ENCODE measurements around the gene EVL.

EVL gene

DNA sequence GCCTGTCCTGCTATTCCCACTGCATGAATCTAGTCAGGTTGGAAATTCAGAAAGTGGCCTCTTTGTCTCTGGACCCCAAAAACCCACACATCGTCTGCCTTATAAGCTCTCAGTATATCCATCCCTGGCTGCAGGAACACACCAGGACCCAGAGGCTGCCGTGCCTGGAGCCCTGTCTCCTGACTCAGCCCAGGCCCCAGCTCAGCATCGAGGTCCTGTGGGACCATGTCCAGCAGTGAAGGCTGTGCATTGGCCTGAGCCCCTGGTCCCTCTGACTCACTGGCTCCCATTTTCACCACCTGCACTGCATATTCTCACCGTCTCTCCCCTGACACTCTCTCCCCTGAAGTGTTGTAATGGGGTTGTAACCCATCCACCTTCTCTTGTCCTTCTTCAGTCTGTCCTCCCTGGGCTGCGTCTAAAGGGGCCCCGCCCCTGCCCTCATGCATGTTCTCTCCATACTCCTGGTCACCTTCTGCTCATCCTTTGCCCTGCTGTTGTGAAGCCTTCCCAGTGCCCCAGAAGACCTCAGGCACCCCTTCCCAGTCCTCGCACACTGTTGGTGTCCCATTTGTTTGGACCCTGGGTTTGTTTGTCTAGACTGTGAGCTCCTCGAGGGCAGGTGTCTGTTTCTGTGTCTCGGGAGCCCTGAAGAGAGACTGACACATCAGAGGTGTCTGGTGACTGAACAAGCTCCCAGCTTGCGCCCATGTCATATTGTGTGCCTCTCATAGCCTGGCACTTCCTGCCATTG, 43.8 kb downstream of the EVL start:
- TF ChIP-seq ZNF274 (IDR thresholded peaks at IDR 0.05; ENCODE audit: low read depth, low read length) = no peak
- H3K4me3 ChIP-seq (ENCODE audit: low read length) = no peak overlapping the region

DNA sequence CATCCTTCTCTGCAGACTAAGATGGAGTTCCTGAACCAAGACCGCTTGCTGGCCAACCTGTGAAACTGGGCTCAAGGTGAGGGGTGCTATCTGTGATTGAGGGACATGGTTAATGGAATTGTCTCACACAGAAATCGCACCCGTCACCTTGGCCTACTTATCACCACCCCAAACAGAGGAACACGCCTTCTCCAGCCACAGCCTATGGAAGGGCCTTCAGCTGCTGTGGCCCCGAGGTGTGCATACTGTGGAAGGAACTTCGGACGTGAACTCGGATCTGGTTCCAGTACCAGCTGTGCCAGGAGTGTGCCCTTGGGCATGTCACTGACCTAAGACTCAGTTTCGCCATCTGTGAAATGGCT, 44.4 kb downstream of the EVL start:
- no peak overlapping the region for H3K4me3 ChIP-seq (ENCODE audit: low read length)
- TF ChIP-seq ZNF274 (IDR thresholded peaks at IDR 0.05; ENCODE audit: low read depth, low read length) = no peak

DNA sequence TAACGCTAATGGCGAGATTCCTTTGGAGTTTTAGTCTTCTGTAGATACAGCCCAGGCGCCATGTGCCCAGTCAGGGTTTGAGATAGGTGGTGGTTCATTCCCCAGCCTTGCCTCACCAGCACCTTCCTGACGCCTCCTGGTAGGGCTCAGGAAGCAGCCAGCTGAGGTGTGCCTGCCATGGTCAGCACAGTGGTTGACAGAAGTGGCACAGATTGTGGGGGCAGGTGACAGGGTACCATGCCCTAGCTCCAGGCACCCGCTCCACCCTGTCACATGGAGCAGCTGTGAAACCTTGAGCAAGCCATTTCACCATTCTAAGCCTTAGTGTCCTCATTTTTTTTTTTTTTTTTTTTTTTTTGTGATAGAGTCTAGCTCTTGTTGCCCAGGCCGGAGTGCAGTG, 45.6 kb downstream of the EVL start:
- no peak for TF ChIP-seq ZNF274 (IDR thresholded peaks at IDR 0.05; ENCODE audit: low read depth, low read length)

DNA sequence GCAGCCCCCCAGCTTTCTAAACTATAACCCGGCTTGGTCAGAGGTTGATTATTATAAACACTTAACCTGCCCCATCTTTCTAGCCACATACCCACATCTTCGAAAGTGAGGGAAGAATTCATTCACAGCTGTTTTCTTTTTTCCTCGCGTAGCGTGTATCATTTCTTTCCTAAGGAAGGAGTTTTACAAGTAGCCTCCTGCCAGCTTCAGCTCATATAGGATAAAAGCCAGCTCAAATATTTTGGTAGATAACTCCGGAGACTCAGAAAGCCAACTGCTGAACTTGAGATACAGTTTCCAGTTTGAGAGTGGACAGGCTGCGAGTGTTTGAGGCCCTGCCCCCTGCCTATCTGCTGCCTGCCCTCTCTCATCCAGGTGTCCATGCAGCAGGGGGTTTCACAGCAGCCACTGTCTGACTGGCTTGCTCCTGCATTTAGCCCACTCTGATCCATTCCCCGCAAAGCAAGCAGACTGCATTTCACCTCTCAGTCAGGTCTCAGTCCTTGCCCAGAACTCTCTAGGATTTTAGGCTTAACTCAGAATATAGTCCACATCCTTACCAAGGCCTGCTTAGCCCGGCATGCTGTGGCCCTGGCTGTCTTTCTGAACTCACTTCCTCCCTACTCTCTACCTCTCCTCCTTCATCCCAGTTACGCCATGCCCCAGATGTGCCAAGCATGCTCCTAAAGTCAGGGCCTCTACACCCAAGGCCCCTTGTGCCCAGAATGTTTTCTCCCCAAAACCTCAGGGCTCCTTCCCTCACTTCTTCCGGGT, 46.9 kb downstream of the EVL start:
- H3K4me3 ChIP-seq (ENCODE audit: low read length) = no peak overlapping the region
- TF ChIP-seq ZNF274 (IDR thresholded peaks at IDR 0.05; ENCODE audit: low read depth, low read length) = no peak

More for the DNA sequence above, 45.6 kb downstream of the EVL start:
- H3K4me3 ChIP-seq (ENCODE audit: low read length) = no peak overlapping the region

DNA sequence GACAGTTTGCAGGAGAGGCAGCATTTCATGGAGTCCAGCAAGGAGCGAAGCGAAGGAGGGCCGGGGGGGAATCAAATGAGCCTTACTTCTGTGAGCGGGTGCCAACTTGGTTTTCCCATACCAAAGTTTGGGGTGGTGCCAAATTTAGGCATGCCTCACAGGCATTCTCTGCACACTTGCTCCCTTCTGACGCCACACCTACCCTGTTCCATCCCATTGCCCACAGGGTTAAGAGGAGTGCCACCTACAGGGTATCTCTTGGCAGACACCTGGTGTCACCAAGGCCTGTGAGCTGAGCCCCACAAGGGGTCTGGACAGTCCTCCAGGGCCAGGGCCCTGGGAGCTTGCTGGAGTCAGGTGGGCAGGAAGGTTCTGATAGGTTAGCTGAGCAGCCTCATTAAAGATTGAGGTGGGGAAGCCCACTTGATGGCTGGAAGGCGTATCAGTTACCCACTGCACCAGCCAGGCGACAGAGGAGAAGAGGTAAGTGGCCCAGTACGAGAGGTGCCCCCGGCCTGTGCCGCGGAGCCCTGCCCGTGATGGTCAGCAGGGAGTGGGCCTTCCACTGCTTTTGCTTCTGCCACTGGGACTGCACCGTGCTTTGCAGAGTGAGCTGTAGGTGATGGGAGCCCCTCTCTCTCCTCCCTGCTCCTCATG, 49.0 kb downstream of the EVL start:
- no peak overlapping the region for H3K4me3 ChIP-seq (ENCODE audit: low read length)
- no peak for TF ChIP-seq ZNF274 (IDR thresholded peaks at IDR 0.05; ENCODE audit: low read depth, low read length)

DNA sequence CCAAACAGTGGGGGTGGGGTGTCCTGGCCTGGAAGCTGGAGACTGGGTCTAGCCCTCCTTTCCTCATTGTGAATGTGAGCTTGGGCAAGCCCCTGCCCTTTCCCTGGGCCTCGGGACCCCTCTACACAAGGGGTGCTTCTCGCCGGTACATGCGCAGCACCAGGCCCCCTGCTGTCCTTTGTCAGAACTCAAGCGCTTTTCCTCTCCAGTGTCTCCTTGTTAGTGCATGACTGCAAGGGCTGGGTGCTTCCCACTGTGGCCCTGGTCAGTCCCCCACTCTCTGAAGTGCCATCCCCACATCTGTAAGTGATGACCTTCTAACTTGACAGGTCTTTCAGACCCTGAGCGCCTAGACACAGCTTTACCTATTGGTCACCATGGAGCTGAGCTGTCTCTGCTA, 50.0 kb downstream of the EVL start:
- no peak overlapping the region for H3K4me3 ChIP-seq (ENCODE audit: low read length)
- TF ChIP-seq ZNF274 (IDR thresholded peaks at IDR 0.05; ENCODE audit: low read depth, low read length) = no peak

DNA sequence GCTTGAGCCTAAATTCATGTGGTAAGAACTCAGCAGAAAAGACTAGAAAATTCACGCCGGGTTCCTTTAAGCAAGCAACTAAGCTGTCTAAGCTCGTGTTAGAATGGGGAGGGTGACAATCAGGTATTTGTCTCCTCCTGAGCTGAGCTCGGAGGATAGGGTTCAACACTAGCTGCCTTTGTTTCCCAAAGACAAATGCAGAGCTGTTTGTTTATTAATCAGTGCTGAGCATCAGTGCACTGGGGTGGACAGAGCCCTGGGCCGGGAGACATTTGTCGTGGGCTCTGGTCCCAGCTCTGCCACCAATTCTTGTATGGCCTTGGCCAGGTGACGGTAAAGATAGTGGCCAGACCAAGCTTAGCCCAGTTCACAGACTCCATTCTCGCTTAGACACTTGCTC, 50.5 kb downstream of the EVL start:
- no peak overlapping the region for H3K4me3 ChIP-seq (ENCODE audit: low read length)
- no peak for TF ChIP-seq ZNF274 (IDR thresholded peaks at IDR 0.05; ENCODE audit: low read depth, low read length)

DNA sequence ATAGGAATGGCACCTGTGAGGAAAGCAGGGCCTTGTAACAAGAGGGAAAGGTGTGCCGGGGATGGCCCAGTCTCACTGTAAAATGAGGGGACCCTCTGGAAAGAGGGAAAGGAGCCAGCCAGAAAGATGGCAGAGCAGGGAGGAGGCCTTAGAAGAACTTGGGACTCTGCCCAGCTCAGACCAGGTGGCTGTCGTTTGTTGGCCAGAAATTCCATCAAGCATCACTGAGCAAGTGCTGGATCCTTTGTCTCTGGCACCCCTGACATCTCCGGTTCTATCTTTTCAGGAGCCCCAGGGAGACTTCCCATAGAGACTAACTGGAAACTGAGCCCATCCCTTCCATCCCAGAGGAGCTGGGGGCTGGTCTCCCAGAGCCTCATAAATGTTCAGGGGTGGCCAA, 50.9 kb downstream of the EVL start:
- no peak for TF ChIP-seq ZNF274 (IDR thresholded peaks at IDR 0.05; ENCODE audit: low read depth, low read length)

DNA sequence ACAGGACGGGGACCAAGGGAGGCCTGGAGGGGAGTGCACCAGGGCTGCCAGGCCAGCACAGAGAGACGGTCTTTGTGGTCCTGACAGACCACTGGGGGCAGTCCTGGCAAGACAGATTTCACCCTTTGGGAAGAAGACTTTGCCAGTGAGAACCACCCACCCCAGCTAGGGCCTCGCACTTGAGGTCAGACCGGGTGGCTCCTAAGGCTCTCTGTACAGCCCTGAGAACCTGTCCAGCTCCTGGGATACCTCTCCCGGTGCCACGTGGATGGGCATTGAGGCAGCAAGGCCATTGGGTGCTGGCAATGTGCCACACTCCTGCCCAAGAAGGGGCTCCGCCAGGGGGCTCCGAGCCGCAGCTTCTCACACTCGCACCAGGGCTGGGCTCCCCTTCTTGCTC, 51.8 kb downstream of the EVL start:
- TF ChIP-seq ZNF274 (IDR thresholded peaks at IDR 0.05; ENCODE audit: low read depth, low read length) = no peak

More for the DNA sequence above, 50.9 kb downstream of the EVL start:
- H3K4me3 ChIP-seq (ENCODE audit: low read length) = no peak overlapping the region

DNA sequence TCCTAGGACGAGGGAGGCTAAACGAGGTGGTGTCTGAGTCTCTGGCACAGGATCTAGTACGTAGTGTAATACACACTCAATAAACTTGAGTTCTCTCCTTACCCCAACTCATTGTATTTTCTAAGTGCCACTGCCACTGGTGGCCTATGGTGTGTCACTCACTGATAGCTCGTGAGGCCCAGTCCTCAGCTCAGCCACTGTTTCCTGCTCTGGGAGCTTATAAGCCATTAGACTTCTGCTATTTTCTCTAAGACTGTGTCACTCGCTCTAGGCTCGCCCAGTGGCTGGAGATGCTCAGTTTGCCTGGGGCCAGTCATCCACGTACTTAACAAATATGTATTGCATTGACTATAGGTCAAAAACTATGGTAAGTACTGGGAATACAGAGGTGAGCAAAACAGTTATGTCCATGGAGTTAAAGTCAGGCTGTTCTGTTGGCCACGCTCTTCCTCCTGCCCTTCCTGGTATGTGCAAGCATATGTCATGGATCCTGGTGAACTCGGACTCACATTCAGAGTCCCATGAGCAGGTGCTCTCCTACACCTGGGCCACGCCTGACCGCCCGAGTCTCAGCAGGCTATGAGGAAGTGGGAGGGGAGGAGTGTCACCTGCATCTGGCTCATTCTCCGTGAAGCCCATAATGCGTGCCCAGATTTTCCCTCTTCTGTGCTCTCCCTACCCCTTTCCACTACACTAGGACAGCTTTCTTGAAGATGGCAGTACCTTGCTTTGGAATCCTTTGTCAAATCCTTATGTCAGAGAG, 52.6 kb downstream of the EVL start:
- TF ChIP-seq ZNF274 (IDR thresholded peaks at IDR 0.05; ENCODE audit: low read depth, low read length) = no peak
- H3K4me3 ChIP-seq (ENCODE audit: low read length) = no peak overlapping the region

More for the DNA sequence above, 51.8 kb downstream of the EVL start:
- no peak overlapping the region for H3K4me3 ChIP-seq (ENCODE audit: low read length)

DNA sequence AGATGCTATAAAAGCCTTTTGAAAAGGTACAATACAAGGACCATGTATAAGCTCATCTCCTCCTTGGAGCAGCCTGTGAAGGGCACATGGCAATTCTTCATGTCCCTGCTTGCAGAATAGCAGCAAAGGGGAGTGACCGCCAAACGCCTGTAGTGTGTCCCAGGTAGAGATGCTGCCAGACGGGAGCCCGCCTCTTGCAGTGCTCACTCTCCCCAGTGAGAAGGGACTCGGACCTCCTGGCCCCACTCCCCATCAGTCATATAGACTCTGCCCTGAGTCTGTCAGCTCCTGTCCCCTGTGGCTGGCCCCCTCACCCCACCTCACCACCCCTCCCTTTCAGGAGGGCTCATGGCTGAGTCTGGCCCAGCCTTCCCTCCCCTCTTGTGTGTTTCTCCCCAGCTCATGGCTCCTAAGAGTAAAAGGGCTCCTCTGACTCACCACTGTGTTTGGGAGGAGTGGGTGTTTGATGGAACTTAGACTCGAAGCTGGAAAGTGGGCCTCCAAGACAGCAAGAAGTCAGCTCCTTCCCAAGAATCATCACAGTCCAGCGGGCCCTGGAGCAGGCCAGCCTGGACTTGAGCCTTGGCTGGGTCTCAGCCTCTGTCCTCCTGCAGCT, 53.3 kb downstream of the EVL start:
- no peak for TF ChIP-seq ZNF274 (IDR thresholded peaks at IDR 0.05; ENCODE audit: low read depth, low read length)
- H3K4me3 ChIP-seq (ENCODE audit: low read length) = no peak overlapping the region

DNA sequence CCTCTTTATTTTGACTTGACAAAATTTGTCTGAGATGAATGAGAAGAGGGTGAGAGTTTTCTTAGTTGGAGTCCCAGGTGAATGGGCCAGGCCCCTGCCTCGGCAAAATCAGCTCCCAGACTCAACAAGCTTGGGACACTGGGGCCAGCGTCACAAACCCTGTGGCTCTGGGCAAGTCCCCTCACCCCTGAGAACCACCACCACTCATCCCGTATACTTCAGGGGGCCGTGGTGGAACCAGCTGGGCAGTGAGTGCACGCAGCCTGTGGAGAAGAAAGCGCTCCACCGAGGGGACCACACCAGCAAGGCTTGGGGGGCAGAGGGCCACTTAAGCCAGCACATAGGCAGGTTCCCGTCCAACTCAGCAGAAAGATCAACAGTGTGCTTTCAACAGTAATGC, 54.0 kb downstream of the EVL start:
- no peak for TF ChIP-seq ZNF274 (IDR thresholded peaks at IDR 0.05; ENCODE audit: low read depth, low read length)

DNA sequence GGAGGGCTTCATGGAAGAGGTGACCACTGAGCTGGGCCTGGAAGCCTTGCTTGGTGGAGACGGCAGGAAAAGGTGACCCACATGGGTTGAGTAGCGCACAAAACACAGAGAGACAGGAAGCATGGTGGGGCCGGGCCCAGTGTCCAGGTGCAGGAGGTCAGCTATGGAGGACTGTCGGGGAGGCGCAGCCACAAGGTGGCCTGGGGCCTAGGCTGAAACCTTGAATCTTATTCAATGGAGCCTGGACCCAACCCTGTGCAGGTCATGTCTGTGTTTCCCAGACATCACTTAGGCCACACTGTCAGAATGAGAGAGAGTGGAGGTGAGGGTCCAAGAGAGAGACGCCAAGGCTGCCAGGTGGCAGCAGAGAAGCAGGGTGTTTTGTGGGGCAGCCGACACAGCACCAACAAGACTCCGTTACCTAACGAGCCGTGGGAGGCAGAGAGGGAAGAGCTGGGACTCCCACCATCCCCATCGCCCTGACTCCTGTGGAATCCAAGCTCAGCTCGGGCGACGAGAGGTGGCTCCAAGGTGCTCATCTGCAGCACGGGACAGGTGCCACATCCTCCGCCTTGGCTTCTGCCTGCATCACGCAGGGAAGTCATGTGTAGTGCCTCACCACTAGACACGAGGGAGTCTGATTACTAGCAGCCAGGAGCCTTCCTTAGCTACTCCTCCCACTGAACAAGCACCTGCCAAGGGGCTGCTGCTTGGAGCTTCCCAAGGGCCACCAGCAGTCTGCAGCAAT, 55.5 kb downstream of the EVL start:
- no peak for TF ChIP-seq ZNF274 (IDR thresholded peaks at IDR 0.05; ENCODE audit: low read depth, low read length)
- no peak overlapping the region for H3K4me3 ChIP-seq (ENCODE audit: low read length)

More for the DNA sequence above, 54.0 kb downstream of the EVL start:
- H3K4me3 ChIP-seq (ENCODE audit: low read length) = no peak overlapping the region
